Vagina (tissue), 2 donors: Measurements from ENCODE around the gene PANK1. TPM values are rescaled to one million over a fixed set of nuclear protein-coding genes. Genes with fewer than 3 reads are reported as not detected.
A peak's percentile ranks its signal among the peaks of the same experiment; 100 is the strongest.

Experiments
- DNase-seq, 2 donors: peaks; one replicate each; pipeline ENCODE4 v3.0.0-alpha.2; 2017; ENCODE audit errors: extremely low spot score in 2 of 2
- H3K27ac ChIP-seq: fragments of 200-600 bp; sonication (generic); one replicate; pipeline ENCODE4 v1.5.1; 2019
- H3K27me3 ChIP-seq: fragments of 200-600 bp; sonication (generic); one replicate; pipeline ENCODE4 v1.5.1; 2019
- H3K36me3 ChIP-seq, 2 donors: fragments of 200-600 bp; sonication (generic); one replicate each; pipeline ENCODE4 v1.5.1; 2017 to 2019
- H3K4me1 ChIP-seq: fragments of 200-600 bp; sonication (generic); one replicate; pipeline ENCODE4 v1.5.1; 2019
- H3K4me3 ChIP-seq, 2 donors: fragments of 200-600 bp; sonication (generic); 1 replicate in 1 of 2; 2 replicates in 1 of 2; pipeline ENCODE4 v1.5.1; 2016 to 2019
- H3K9me3 ChIP-seq: fragments of 200-600 bp; sonication (generic); one replicate; pipeline ENCODE4 v1.5.1; 2019
- POLR2A ChIP-seq, 2 donors: fragments of 450-650 bp; IDR thresholded peaks; one replicate each; pipeline ENCODE4 v1.6.1; 2017; ENCODE audit warnings: antibody characterized with exemption in 2 of 2, mild to moderate bottlenecking in 2 of 2, moderate library complexity in 2 of 2
- POLR2AphosphoS5 ChIP-seq, 2 donors: sonication (generic); formaldehyde crosslinking; IDR thresholded peaks; one replicate each; pipeline ENCODE4 v1.9.0; 2017; ENCODE audit warnings: antibody characterized with exemption in 2 of 2, mild to moderate bottlenecking in 2 of 2, low read depth in 1 of 2; ENCODE audit not compliant: insufficient read depth in 1 of 2
- intact Hi-C: fragments of 100-400 bp; cut with DNase I; formaldehyde crosslinking; loops from one replicate; pipeline ENCODE4 v1.15.1; 2023
- total RNA-seq: library from RNA; depleted of rRNA; stranded (reverse); fragments of >200 nt; gene quantifications from one replicate; pipeline ENCODE4 v1.2.3, GENCODE V29; 2016
- TF ChIP-seq, protein P1 (sequence below), 3 experiments: fragments of 450-650 bp in 2 of 3; fragments of 200-600 bp in 1 of 3; sonication (generic) in 1 of 3; IDR thresholded peaks; one replicate each; pipeline ENCODE4 v1.5.1; 2017 to 2019; ENCODE audit warnings: antibody characterized with exemption in 3 of 3, mild to moderate bottlenecking in 2 of 3, moderate library complexity in 2 of 3

The PANK1 gene
- total RNA-seq, 1 donor from 2014 or later, result 10.3 TPM

GRCh38 chr10:89643812-89644690 lies 991 bp downstream of the PANK1 start:
- H3K27ac ChIP-seq, result peak overlapping the region; percentile 74
- no peaks in the 10 kb centered on the region for H3K36me3 ChIP-seq
- TF ChIP-seq POLR2AphosphoS5 (IDR thresholded peaks at IDR 0.05; ENCODE audit: insufficient read depth in 1 of 2, low read depth in 1 of 2) (peak; percentile 74 to 92), POLR2A (IDR thresholded peaks at IDR 0.05) (peak in 1 of 2 donors; percentile 58)
- TF ChIP-seq, protein P1, sequence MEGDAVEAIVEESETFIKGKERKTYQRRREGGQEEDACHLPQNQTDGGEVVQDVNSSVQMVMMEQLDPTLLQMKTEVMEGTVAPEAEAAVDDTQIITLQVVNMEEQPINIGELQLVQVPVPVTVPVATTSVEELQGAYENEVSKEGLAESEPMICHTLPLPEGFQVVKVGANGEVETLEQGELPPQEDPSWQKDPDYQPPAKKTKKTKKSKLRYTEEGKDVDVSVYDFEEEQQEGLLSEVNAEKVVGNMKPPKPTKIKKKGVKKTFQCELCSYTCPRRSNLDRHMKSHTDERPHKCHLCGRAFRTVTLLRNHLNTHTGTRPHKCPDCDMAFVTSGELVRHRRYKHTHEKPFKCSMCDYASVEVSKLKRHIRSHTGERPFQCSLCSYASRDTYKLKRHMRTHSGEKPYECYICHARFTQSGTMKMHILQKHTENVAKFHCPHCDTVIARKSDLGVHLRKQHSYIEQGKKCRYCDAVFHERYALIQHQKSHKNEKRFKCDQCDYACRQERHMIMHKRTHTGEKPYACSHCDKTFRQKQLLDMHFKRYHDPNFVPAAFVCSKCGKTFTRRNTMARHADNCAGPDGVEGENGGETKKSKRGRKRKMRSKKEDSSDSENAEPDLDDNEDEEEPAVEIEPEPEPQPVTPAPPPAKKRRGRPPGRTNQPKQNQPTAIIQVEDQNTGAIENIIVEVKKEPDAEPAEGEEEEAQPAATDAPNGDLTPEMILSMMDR (IDR thresholded peaks at IDR 0.05), result no peak
- no peak for DNase-seq
- intact Hi-C loops, result no loop called here
- H3K27me3 ChIP-seq, result no peaks in the 10 kb centered on the region
- H3K4me1 ChIP-seq, result peaks cover 19% of the 10 kb centered on the region
- H3K9me3 ChIP-seq, result peaks cover under 1% of the 10 kb centered on the region
- peak overlapping the region; percentile 66 for H3K4me3 ChIP-seq

- intact Hi-C loops, result no loop called here
- no peak for TF ChIP-seq POLR2AphosphoS5 (IDR thresholded peaks at IDR 0.05; ENCODE audit: insufficient read depth in 1 of 2, low read depth in 1 of 2)
- TF ChIP-seq, protein P1 (IDR thresholded peaks at IDR 0.05), result no peak
- no peak for TF ChIP-seq POLR2A (IDR thresholded peaks at IDR 0.05)
Observed at GRCh38 chr10:89643431-89643811, 1.6 kb downstream of the PANK1 start.

GRCh38 chr10:89642193-89642592 lies 2.8 kb downstream of the PANK1 start:
- H3K4me1 ChIP-seq, result peaks cover 19% of the 10 kb centered on the region
- no peaks in the 10 kb centered on the region for H3K36me3 ChIP-seq
- DNase-seq, result no peak
- H3K9me3 ChIP-seq, result no peaks in the 10 kb centered on the region
- TF ChIP-seq, protein P1 (IDR thresholded peaks at IDR 0.05), result no peak
- TF ChIP-seq POLR2A (IDR thresholded peaks at IDR 0.05) (no peak), POLR2AphosphoS5 (IDR thresholded peaks at IDR 0.05; ENCODE audit: insufficient read depth in 1 of 2, low read depth in 1 of 2) (no peak)
- H3K27ac ChIP-seq, result no peak overlapping the region
- intact Hi-C loops, result no loop called here
- H3K27me3 ChIP-seq, result no peaks in the 10 kb centered on the region
- no peak overlapping the region for H3K4me3 ChIP-seq

More at GRCh38 chr10:89643431-89643811, 1.6 kb downstream of the PANK1 start:
- H3K9me3 ChIP-seq, result no peaks in the 10 kb centered on the region
- peak overlapping the region; percentile 66 for H3K4me3 ChIP-seq
- H3K36me3 ChIP-seq, result no peaks in the 10 kb centered on the region
- no peak for DNase-seq
- H3K27ac ChIP-seq, result no peak overlapping the region
- no peaks in the 10 kb centered on the region for H3K27me3 ChIP-seq
- peaks cover 19% of the 10 kb centered on the region for H3K4me1 ChIP-seq

GRCh38 chr10:89640241-89640640 lies 4.8 kb downstream of the PANK1 start:
- no peak overlapping the region for H3K27ac ChIP-seq
- no peak for DNase-seq
- H3K9me3 ChIP-seq, result no peaks in the 10 kb centered on the region
- H3K27me3 ChIP-seq, result no peaks in the 10 kb centered on the region
- intact Hi-C loops, result no loop called here
- H3K4me1 ChIP-seq, result peaks cover 10% of the 10 kb centered on the region
- no peak overlapping the region for H3K4me3 ChIP-seq
- TF ChIP-seq POLR2A (IDR thresholded peaks at IDR 0.05) (no peak), POLR2AphosphoS5 (IDR thresholded peaks at IDR 0.05; ENCODE audit: insufficient read depth in 1 of 2, low read depth in 1 of 2) (no peak)
- TF ChIP-seq, protein P1 (IDR thresholded peaks at IDR 0.05), result no peak
- H3K36me3 ChIP-seq, result no peaks in the 10 kb centered on the region

- Histone ChIP-seq H3K9me3 (no peaks in the 10 kb centered on the region), H3K36me3 (no peaks in the 10 kb centered on the region), H3K27me3 (no peaks in the 10 kb centered on the region), H3K4me3 (no peak overlapping the region), H3K27ac (no peak overlapping the region), H3K4me1 (peaks cover 9% of the 10 kb centered on the region)
- intact Hi-C loops, result no loop called here
- DNase-seq, result no peak
- TF ChIP-seq POLR2A (IDR thresholded peaks at IDR 0.05) (no peak), POLR2AphosphoS5 (IDR thresholded peaks at IDR 0.05; ENCODE audit: insufficient read depth in 1 of 2, low read depth in 1 of 2) (no peak)
- TF ChIP-seq, protein P1 (IDR thresholded peaks at IDR 0.05), result no peak
Observed at GRCh38 chr10:89639326-89639725, 5.7 kb downstream of the PANK1 start.
